Stimulated activated CD4-positive, alpha-beta T cell treated with anti-CD3 and anti-CD28 coated beads, Interleukin-2, amount 100 ng/mL, for 4 hours (primary cell): Measurements from ENCODE around the gene GATD1.

Experiments
- DNase-seq: peaks from one replicate; pipeline ENCODE4 v3.0.0-alpha.2; 2020; ENCODE audit warnings: low read depth

GATD1 gene

DNA sequence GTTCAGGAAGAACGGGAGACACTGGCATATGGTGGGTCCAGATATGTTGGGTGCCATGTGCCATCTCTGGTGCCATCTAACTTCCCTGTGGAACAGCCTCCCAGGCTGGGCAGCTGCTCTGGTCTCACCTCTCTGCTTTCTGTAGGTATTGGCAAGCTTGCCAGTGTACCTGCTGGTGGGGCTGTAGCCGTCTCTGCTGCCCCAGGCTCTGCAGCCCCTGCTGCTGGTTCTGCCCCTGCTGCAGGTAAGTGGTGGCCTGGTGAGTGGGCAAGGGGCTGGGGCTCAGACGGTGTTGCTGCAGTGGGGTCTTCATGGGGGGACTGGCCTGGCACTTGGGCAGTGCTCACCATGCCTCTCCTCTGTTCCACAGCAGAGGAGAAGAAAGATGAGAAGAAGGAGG, 35.1 kb upstream of the GATD1 start:
- no peak for DNase-seq

DNA sequence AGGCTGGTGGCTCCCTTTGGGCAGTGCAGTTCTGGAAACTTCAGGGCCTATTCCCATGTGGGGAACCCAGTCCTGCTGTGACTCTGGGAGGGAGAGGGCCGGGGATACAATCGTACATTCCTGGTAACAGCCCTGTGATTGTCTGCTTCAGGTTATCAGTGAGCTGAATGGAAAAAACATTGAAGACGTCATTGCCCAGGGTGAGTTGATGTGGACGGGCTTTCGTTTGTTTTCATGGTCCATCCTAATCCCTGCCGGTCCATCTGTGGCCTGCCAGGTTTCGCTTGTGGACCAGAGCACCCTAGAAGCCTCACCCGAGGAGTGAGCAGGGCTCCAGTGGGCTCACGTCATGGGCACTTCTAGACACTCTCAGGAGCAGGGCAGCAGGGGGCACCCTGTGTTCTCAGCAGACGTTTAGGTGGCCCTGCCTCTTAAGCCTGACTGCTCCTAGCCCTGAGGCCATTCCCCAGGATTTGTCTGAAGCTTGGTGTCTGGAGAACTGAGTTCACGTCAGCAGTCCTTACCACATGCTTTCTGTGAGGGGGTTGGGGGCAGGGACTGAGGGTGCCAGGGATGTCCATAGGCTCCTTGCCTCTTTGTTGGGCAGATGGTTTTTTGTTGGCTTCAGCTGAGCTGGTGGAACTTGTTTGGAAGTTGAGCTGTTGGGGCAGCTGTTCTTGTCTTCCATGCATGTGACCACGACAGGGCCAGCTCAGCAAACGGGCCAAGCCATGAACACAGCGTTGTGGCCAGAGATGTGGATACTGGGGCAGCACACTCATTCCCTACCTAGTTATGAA, 34.4 kb upstream of the GATD1 start:
- DNase-seq, result no peak

DNA sequence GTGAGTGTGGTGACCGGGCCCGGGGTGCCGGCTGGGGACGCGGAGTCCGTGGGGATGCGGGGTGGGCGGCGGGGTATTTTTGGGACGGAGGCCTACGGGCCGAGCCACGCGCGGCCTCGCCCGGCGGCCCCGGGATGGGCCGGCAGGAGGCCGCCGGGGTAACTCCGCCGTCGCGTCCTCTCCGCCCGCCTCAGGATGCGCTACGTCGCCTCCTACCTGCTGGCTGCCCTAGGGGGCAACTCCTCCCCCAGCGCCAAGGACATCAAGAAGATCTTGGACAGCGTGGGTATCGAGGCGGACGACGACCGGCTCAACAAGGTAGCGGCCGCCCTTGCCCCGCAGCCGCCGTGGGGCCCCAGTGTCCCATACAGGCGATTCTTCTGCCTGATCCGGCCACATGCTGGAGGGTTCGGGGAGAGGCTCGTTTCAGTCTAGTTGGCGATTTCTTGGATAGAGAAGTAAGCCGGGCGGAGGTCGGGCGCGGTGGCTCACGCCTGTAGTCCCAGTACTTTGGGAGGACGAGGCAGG, 32.8 kb upstream of the GATD1 start:
- DNase-seq, result no peak

DNA sequence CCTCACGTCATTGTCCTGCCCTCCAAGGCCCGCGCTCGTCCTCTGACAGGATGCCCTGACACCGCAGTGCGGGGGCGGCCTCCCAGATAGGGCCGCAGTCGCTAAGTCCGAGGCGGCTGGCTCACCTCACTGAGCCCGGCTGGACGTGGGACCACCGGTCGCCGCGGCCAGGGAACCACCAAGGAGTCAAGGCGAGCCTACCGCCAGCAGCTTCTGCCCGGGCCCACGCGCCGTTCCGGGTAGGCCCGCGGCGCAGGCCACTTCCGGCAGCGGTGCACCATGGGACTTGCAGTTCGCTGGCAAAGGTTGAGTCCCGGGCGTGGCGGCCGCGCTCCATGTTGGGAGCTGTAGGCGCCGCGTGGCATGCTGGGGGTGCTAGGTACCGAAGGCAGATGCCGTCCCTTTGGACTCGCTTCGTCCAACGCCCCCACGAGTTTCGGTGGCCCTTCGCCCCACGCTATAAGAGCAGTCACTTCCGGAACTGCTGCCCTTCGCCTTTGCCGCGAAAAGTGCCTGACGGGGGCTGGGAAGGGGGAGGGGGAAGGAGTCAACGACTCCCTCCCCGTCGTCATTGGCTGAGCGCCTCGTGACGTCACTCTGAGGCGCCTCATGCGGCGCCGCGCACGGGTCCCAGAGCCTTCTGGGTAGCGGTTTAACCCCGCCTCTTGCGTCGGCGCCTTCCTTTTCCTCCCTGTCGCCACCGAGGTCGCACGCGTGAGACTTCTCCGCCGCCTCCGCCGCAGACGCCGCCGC, 32.2 kb upstream of the GATD1 start, which contains the start of gene RPLP2:
Gene RPLP2 (plus strand): TSS at position 681 of the 753 bp plus-strand sequence. CDS start 268 bp downstream, outside the sequence.
- peak; percentile 98 for DNase-seq

DNA sequence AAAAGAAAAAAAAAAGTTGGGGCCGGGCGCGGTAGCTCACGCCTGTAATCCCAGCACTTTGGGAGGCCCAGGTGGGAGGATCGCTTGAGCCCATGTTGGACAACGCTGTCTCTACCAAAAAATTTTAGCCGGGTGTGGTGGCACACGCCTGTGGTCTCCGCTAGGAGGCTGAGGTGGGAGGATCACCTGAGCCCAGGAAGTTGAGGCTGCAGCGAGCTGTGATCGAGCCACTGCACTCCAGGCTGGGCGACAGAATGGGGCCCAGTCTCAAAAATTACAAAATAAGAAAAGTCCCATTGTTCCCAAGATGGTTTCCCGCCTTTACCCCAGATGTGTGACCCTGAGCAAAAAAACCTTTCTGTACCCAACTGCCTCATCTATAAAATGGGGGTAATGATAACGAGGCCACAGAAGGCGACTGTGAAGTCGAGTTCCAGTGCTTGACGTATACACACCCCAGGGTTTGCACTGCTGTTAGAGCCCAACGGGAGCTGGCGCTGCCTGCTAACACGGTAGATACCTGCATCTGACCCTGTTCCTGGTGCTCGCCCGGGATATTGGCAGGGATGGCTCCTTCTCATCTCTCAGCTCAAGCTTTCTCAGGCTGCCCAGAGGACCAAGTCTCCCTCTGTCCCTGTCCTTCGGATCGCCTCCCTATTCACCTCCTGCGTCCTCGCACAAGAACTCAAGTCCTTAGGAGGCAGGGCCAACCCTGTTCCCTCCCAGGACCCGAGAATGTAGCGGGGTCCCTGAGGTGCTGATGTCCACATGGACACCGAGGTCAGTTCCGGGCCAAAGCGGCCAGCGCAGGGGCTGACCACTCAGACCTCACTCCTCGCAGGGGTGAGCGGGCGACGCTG, 31.4 kb upstream of the GATD1 start:
- DNase-seq, result no peak

DNA sequence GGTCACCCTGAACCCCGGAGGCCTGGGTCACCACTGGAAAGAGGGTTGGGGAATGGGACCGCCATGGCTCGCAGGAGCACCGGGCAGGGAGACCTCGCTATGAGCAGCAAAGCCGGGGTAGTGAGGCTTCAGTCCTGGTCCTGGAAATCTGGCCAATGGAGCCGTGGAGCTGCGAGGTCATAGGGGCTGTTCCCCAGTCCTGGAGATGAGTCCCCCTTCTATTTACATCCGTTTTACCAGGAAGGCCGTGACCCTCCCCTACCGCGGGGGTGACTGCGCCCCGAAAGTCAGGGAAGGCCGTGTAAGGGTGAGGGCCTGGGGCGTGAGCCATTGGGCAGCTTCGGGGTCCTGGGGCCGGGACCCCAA, 27.3 kb upstream of the GATD1 start:
- no peak for DNase-seq

DNA sequence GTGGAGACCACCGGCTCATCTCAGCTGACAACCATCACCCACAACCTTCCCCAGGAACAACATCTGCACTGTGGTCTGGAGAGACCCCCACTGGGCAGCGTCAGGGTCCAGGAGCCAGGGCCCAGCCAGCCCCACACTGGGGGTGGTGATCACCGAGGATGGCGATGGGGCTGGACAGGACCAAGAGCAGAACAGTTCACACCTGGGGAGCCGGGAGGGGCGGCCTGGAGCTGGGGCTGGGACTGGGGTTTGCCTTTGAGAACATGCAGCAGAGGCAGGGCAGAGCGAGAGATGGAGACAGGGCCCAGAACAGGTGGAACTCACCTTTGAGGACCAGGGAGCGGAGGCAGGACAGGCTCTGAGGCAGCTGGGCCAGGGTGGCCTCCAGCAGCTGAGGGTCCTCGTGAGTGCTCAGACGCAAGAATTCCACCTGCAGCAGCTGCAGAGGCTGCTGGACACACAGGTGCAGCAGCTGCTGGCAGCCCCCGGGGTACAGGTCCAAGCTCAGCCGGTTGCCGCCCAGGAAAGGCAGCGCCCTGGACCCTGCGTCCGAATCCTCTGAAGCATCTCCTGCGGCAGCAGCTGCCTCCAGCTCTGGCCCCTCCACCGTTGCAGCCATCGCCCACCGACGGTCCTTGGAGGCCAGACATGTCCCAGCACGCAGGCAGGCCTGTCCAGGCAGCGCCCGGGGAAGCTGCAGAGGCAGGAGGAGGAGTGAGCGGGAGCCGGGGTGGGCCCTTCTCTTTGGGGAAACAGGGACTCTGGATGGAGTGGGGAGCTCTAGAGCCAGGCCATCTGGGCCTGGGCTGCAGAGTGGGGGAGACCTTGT, 26.7 kb upstream of the GATD1 start:
- DNase-seq, result no peak

DNA sequence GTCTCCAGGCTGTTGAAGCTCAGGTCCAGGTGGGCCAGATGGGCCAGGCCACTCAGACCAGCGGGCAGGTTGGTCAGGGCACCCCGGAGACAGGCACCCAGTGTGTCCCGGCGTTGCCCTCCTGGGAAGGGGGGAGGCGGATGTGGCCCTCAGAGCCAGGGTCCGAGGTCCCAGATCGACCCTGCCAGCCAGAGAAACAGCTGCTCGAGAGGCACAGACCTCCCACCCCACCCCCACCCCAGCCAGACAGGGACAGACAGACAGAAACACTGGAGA, 26.1 kb upstream of the GATD1 start:
- no peak for DNase-seq

DNA sequence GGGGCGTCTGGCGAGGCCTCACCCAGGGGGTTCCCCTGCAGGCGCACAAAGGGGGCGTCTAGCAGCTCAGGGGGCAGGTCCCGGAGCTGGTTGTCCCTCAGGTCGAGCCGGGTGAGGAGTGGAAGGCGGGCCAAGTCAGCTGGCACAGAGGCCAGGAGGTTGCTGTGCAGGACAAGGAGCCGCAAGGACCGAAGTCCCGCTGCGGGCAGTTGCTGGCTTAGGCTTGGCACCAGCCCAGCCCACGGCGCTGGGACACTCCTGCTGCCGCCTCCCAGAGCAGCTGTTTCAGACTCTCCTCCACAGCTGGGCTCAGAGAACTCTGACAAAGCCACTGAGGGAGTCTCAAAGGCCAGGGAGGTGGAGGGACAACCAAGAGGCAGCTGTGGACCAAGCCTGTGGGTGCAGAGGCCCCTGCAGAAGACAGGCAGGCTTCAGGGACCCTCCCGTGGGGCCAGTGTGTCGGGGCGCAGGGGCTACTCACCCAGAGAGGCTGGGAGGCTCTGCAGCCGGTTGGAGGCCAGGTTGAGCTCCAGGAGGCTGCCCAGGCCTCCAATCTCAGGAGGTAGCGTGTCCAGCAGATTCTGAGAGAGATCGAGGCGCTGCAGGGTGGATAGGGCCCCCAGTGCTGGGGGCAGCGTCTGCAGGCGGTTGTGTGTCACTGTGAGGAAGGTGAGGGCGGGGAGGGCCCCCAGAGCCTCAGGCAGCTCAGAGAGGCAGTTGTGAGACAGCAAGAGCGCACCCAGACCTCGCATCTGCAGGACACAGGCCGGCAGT, 25.6 kb upstream of the GATD1 start:
- DNase-seq, result no peak

DNA sequence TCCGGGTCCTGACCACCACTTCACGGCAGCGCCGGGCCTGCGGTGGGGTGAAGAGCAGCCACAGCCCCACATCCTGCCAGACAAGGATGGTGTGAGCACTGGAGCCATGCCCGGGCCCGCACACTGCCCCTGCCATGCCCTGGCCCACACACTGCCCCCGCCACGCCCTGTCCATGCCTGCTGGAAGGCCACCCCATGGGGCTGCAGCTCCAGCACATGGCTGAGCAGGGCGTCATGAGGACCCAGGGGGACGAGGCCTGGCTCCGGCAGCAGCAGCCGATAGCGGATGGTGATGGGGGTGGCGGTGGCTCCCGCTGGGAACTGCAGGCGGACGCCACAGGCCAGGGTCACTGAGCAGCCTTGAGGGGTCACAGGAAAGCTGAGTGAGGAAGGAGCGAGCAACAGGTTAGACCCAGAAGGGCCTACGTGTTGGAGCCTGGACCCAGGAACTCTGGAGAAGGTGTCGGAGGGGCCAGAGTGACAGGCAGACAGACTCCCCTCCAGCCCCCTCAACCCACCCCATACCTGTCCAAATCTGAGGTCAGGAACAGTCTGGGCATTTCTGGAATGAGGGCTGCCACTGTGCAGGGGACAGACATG, 24.8 kb upstream of the GATD1 start:
- no peak for DNase-seq

DNA sequence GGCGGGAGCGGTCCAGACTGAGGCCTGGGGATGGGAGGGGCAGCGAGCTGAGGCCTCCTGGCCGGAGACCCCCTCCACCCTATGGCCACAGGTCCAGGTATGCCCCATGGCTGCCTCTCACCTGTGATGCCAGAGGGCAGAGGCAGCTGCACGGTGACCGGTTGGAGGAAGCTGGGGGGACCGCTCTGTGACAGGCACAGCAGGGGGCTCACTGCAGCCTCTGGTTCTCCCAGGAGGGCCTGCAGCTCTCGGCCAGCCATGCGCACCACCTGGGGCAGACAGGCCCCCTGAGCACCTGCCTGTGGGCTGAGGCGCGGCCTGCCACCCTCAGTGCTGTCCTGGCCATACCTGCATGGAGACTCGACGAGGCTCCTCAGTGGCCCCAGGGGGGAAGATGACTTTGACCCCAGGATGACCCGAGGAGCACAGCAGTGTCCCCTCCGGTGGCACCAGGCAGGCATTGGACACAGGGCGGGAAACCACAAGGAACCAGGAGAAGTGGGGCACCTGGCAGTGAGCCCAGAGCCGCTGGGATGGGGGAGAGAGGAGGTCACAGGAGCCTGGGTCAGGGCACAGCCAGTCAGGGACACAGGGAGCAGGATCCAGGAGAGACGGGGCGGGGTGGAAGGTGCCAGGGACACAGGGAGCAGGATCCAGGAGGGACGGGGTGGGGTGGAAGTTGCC, 24.0 kb upstream of the GATD1 start:
- DNase-seq, result no peak

DNA sequence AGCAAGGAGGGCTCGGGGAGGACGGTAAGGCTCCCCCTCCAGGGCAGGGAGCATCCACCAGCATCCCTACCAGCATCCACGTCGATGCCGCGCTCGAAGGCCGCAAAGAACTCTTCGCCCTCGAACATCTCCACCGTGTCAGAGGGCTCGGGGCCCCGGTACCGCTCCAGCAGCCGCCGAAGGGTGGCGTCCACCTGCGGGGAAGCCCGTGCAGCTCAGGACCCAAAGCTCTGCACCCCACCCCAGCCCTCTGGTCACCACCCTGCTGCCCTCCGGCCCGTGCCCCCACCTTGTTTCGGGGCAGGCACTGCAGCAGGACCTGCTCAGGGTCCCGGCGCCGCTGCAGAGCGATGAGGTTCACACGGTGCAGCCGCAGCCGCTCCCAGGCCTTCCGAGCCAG, 23.2 kb upstream of the GATD1 start:
- no peak for DNase-seq

DNA sequence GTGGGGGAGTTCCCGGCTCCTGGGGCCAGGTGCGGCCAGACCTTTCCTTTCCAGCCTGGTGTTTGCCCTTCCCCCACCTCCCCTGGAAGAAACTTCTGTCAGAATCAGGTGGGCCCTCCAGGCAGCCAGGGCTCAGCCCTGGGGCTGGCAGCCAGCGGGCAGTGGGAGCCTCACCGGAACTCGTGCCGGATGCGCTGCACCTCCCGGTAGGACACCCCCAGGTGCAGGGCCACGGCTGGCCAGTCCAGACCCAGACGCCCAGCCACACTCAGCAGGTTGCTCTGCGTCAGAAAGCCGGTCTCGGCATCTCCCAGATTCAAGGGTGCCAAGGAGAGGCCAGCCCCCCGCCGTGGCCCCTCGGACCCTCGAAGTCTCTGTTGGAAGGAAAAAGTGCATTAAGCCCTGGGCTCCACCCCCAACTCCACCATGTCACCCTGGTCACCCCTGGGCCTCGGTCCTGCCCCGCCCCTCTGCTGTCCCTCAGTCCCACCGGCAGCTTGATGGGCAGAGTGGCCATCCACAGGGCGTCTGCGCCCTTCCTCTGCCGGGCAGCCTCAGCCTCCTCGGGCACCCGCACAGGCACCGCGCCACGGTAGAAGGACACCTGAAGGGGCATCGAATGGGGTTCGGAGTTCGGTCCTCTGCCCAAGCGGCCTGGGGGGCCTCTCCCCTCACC, 22.5 kb upstream of the GATD1 start:
- no peak for DNase-seq

DNA sequence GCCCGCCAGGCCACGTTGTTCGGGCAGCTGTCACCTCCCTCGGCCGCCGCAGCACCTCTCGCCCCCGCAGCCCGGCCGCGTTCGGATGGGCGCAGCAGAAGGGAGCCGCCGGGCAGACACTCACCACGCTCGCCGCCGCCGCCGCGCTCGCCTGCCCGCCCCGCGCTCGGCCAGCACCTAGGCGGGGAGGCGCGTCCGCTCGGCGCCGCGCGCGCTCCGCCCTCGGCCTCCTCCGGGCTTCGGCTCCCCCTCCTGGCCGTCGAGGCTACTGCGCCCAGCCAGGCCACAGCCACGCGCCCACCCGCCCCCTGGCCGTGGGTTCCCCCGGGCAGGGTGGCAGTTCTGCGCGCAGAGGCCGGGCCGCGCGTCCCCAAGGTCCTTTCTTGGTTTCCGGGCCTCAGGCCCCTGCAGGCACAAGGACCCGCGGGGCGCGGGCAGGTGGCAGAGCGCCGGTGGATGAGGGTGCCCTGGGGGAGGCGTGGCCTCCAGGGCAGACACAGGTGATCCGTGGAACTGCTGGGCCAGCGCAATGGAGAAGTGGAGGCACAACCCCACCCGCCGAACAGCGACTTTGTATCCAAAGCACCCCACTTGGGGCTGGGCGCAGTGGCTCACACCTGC, 20.9 kb upstream of the GATD1 start, which contains the start of gene SLC25A22:
Gene SLC25A22 (minus strand): TSS at position 189 of the 621 bp plus-strand sequence. CDS start 3,275 bp downstream, outside the sequence.
- DNase-seq, result peak; percentile 75

DNA sequence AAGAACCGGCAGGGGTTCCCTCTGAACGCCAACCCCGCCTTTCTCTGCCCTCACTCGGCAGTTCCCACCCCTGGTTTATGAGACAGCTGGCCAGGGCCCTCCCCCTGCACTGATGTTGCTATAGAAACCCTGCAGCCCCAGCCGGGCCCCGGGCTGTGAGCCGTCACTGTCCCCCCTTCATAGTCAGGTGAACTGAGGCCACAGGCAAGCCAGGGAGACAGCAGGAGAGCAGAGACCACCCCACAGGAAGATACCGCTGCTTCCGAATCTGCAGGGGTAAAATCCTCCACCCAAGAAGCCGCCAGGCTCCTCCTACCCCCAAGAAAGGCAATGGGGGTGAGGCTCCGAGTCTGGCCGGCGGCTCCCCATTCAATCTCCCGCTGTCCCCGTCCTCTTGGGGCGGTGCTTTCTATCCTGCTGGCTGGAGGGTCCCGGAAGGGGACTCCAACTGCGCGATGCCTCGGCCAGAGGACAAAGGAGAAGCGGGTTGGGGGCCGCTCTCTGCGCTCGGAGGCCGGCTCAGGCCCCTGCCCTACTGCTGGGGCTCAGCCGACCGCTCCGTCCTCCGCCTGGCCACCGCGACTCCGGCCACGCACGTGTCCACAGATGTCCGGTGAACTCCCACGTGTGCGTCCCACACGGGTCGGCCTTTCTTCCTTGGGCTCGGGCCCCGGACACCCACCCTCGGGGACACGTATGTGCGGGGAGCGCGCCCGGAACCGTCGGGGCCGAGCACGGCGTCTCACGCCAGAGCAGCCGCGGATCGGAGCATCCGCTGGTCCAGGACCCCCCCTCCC, 20.2 kb upstream of the GATD1 start:
- DNase-seq, result peak; percentile 60

DNA sequence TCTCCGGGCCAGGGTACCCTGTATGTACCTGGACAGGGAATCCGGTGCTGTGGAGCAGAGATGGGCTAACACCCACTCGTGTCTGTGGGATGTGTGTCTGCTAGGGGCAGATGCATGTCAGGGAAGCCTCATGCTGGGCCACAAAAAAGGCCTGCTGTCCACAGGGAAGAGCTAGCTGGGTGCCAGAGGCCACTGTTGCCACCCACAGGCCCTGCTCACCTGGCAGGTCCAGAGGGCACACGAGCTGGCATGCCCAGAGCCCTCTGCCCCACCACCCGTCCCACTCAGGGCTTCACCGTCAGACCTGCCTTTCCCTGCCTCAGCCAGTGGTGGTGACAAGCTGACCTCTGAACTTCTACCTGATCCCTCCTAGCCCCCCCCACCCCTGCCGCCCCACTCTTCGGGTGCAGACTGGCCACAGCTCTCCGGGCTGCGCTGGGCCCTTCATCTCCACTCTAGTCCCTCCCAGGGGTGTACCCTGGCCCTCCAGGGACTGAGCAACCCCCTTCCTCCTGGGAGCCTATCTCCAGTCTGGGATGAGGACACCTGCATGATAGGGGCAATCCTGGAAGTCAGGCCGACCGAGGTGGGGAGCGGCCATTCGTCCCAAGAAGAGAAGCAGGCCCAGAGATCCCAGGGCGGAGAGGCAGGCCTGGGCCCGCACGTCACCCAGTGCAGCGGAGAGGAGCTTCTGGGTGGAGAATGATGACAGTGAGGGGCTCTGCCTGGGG, 19.4 kb upstream of the GATD1 start:
- no peak for DNase-seq
